HG03025 (cell line): ENCODE measurements around the gene RAB11FIP3.
"Not testable (repeated sequence)": the region's sequence is repeated elsewhere in the genome, so short reads cannot be mapped to it uniquely, and the experiment has no call there.

ENCODE experiments used
- ATAC-seq: cut with Tn5 transposase; IDR thresholded peaks from one replicate; pipeline ENCODE4 v1.9.1; 2021; ENCODE audit warnings: mild to moderate bottlenecking, moderate library complexity; ENCODE audit not compliant: unreplicated experiment, low FRiP score

Gene RAB11FIP3

GRCh38 chr16:414395-415169 is 10.9 kb upstream of the RAB11FIP3 start:
- ATAC-seq: no peak

DNA sequence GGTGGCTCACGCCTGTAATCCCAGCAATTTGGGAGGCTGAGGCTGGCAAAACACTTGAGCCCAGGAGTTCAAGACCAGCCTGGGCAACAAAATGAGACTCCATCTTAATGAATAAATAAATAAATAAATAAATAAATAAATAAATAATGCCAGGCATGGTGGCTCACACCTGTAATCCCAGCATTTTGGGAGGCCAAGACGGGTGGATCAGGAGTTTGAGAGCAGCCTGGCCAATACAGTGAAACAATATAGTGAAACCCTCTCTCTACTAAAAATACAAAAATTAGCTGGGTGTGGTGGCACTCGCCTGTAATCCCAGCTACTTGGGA is 10.3 kb upstream of the RAB11FIP3 start:
- not testable (repeated sequence) for ATAC-seq

DNA sequence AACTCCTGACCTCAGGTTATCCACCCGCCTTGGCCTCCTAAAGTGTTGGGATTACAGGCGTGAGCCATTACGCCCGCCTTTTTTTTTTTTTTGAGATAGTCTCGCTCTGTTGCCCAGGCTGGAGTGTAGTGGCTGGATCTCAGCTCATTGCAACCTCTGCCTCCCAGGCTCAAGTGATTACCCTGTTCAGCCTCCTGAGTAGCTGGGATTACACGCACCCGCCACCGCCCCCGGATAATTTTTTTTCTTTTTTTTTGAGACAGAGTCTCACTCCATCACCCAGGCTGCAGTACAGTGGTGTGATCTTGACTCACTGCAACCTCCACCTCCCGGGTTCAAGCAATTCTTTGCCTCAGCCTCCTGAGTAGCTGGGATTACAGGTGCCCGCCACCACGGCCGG is 3.3 kb upstream of the RAB11FIP3 start:
- ATAC-seq: not testable (repeated sequence)

DNA sequence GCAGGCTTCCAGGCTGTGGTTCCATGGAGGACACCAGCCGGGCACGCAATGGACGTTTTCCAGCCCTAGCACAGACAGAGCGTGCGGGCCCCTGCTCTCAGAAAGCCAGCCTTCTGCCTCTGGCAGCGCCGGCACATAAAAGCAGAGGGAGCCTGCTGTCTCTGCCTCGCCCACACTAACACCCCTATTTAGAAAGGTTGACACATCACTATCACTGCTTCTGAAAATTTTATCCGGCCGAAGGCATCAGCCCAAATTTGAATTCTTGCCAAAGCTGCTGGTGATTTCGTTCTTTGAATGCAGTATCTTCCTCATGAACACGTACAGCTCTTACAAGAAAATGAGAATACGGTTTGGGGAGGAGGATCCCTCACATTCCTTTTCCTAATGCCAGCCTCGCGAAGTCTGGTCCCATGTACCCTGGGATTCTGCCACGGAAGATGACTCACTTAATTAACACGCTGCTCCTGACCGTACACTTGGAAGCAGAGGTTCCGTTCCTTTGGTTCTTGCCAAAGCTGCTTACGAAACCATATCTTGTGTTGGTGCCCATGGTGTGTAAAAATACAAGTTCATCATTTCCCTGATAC is 1.3 kb upstream of the RAB11FIP3 start:
- ATAC-seq: no peak

DNA sequence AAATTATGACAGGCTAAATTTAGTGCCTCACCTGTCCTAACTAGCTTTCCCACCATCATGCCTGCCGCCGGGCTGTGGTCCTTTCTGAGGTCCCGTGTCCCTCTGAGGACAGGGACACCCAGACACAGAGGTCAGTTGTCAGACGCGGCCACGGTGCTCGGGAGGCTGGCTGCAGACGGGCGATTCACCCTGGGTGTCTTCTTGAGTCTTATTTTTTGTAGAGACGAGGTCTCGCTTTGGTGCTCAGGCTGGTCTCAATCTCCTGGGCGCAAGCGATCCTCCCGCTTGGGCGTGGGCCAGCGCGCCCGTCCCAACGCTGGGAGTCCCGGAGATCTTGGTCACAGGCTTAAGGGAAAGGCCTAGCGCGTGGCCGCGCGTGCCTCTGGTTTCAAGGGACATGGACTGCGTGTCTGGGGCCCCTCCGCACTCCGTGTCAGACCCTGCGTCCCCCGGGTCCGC is 797 bp upstream of the RAB11FIP3 start:
- no peak for ATAC-seq

DNA sequence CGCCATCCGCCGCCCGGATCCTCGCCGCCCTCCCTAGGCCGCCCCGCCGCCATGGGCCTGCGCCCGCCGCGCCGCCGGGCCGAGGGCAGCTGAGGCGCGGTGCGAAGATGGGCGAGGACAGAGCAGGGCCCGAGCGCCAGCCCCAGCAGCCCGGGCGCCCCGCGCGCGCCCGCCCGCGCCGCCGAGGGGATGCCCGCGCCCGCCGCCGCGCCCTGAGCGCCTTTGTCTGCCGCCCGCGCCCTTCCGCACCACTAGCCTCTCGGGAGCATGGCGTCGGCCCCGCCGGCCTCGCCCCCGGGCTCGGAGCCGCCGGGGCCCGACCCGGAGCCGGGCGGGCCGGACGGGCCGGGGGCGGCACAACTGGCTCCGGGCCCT is 278 bp downstream of the RAB11FIP3 start:
- peak; percentile 30 for ATAC-seq

DNA sequence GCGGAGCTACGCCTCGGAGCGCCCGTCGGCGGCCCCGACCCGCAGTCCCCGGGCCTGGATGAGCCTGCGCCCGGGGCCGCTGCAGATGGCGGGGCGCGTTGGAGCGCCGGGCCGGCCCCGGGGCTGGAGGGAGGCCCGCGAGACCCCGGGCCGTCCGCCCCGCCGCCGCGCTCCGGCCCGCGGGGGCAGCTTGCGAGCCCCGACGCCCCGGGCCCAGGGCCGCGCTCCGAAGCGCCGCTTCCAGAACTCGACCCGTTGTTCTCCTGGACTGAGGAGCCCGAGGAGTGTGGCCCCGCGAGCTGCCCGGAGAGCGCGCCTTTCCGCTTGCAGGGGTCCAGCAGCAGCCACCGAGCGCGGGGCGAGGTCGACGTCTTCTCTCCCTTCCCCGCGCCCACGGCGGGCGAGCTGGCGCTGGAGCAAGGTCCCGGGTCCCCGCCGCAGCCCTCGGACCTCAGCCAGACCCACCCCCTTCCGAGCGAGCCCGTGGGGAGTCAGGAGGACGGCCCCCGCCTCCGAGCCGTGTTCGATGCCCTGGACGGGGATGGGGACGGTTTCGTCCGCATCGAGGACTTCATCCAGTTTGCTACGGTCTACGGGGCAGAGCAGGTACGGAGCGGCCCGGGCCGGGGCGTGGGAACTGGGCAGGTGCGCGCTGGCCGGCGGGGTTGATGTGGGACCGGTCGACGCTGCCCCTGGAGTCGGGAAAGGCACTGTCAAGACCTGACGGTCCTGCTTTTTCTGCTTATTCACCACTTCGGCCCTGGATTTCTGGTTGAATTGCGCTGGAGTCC is 861 bp downstream of the RAB11FIP3 start:
- peak; percentile 3 for ATAC-seq

DNA sequence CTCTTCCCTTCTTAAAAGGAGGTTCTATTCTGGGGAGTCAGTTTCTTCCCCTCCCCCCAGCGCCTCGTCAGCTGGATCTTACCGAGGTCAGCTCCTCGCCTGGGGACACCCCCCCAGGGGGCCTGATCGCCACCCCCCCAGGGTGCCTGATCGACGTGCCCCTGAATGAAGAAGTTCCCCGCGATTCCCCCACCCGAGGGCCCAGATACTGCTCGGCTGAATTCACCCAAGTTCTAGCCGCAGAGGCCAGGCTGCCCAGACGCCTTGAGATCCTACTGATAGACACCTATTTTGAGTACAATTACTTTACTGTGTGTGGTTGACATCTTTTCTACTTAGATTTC is 1.4 kb downstream of the RAB11FIP3 start:
- no peak for ATAC-seq

DNA sequence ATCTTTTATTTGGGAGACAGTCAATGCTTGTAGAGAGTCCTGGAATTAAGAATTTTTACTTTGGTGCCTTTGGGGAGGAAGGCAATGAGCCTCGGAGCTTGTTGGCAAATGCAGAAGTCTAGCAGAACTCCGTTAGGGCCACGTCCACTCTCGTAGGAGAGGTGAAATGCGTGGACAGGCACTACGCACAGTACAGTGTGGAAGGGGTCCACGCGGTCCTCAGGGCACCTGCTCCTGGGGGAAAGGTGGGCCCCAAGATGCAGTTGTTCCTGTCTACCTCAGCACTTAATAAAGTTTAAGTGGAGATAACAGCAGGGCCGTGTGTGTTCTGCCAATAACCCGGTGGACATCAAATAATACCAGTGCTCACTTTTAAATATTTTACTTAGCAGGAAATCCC is 1.8 kb downstream of the RAB11FIP3 start:
- ATAC-seq: no peak

- no peak for ATAC-seq
Observed at GRCh38 chr16:430904-431303, 5.5 kb downstream of the RAB11FIP3 start.

- no peak for ATAC-seq
Observed at GRCh38 chr16:440627-441026, 15.2 kb downstream of the RAB11FIP3 start.

- no peak for ATAC-seq
Observed at GRCh38 chr16:441447-441846, 16.0 kb downstream of the RAB11FIP3 start.

DNA sequence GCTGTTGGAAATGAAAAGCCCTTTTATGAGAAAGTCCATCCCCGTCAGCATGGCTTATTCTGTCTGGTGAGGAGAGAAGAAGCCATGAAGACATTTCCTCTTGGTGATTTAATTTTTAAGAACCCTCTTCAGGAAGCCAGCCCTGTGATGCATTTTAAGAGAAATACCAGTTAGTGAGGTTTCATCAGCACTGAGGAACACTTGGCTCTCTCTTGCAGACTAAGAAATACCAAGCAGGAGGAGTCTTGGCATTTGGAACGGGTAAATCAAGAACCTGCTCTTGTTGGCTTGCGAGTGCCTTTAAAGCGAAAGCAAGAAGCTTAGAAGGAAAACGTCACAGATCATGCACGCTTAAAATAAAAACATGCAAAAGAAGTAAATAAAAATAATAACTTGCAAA is 17.5 kb downstream of the RAB11FIP3 start:
- no peak for ATAC-seq

DNA sequence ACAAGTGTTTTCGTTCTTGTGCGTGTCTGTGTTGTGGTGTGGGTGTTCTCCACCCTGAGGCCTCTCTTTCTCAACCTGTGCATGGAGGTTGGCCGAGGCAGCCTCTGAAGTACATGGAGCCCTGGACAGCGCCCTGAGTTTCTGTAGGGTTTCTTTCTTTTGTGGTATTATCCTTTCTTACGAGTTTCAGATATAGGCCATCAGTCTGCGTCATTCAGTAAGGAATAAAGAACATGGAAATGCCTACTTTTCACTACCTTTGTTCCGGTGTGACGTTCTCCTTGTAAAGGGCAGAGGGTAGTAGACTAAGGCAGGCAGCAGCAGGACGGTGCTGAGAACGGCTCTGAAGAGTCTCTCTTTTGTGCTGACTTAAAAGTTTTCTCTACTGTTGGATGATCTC is 18.6 kb downstream of the RAB11FIP3 start:
- no peak for ATAC-seq

- no peak for ATAC-seq
Observed at GRCh38 chr16:445566-445965, 20.1 kb downstream of the RAB11FIP3 start.

DNA sequence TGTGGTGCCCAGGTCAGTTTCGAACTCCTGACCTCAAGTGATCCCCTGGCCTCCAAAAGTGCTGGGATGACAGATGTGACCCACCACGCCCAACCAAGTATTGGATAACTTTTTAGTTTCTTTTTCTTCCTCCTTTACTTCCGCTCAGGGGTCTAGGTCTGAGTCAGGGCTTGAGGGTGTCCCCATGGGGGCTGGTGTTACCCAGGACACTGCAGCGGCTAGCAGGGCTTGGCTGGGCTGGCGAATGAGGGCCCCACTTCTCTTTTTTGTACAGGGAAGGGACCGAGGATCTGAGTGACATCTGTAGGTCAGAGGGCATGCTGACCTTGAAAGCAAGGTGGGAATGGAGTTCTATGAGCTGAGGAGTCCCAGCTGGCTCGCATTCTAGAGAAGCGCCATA is 24.9 kb downstream of the RAB11FIP3 start:
- no peak for ATAC-seq

DNA sequence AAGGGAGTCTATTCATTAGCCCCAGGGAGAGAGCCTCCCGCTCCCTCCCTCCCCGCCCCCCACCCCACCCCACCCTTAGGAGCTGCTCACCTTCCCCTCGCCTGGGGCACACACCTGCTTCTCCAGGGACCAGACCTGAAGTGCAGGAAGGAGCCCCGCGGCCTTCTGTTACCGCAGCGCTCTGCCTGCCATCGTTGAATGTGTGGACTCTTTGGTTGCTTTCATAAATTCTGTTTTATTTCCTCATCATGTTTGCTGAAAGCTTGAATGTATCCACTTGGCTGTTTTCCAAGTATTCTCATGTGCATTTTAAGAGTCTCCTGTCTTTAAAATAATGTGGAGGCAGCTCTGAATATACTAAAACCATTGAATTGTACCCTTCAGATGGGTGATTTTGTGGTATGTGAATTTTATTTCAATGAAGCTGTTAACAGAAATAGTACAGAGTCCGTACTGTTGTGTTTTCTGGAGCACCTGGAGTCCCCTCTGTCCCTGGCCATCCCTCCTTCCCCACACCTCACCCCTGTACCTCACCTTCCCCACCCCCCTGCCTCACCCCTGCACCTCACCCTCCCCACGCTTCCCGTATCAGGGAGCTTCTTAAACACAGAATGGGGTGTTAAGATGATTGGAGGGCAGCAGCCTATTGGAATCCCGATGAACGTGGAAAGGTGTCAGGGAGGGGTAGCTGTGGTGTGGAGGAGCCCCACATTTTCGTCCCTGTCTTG is 25.5 kb downstream of the RAB11FIP3 start:
- no peak for ATAC-seq

GRCh38 chr16:454397-454940 is 29.0 kb downstream of the RAB11FIP3 start:
- ATAC-seq: no peak

- ATAC-seq: no peak
Observed at GRCh38 chr16:455453-455852, 30.0 kb downstream of the RAB11FIP3 start.

- ATAC-seq: no peak
Observed at GRCh38 chr16:456891-457483, 31.5 kb downstream of the RAB11FIP3 start.
